Brain microvascular endothelial cell (primary cell): ENCODE data around the gene MACROD2.

Source experiments
- DNase-seq: peaks from one replicate; pipeline ENCODE4 v3.0.0-alpha.2; 2020
- H3K27ac ChIP-seq: fragments of 250-450 bp; sonication (Bioruptor Pico); 2 replicates; pipeline ENCODE4 v1.5.1; 2020; ENCODE audit warnings: mild to moderate bottlenecking, moderate library complexity
- H3K27me3 ChIP-seq: fragments of 250-450 bp; sonication (Bioruptor Pico); replicated peaks from 2 replicates; pipeline ENCODE4 v1.5.1; 2020; ENCODE audit warnings: mild to moderate bottlenecking
- H3K36me3 ChIP-seq: fragments of 250-450 bp; sonication (Bioruptor Pico); replicated peaks from 2 replicates; pipeline ENCODE4 v1.5.1; 2020; ENCODE audit warnings: mild to moderate bottlenecking
- H3K4me3 ChIP-seq: 2 replicates; pipeline ENCODE4 v1.5.1; 2011; ENCODE audit warnings: low read depth, mild to moderate bottlenecking, control low read depth, low read length, moderate library complexity
- CTCF ChIP-seq: IDR thresholded peaks from 2 replicates; pipeline ENCODE4 v1.5.1; 2011; ENCODE audit warnings: low read depth, mild to moderate bottlenecking, moderate library complexity, low read length, control low read depth, inconsistent platforms; ENCODE audit errors: missing control alignments
- in situ Hi-C: cut with HindIII; loops from 2 replicates; pipeline ENCODE4 v1.10.0; 2017; ENCODE audit warnings: low sequenced_read_pairs, low pct_ligation_motif_present

Gene MACROD2

GRCh38 chr20:14521016-14521415 lies 525.7 kb downstream of the MACROD2 start:
- no peak for DNase-seq
- in situ Hi-C loops, result no loop called here
- H3K36me3 ChIP-seq, result no peaks in the 10 kb centered on the region
- no peak for TF ChIP-seq CTCF
- no peak overlapping the region for H3K4me3 ChIP-seq
- no peak overlapping the region for H3K27ac ChIP-seq
- H3K27me3 ChIP-seq, result no peaks in the 10 kb centered on the region

GRCh38 chr20:14521436-14521835 lies 526.1 kb downstream of the MACROD2 start:
- no peak overlapping the region for H3K27ac ChIP-seq
- no peaks in the 10 kb centered on the region for H3K36me3 ChIP-seq
- no peak for DNase-seq
- in situ Hi-C loops, result no loop called here
- no peak overlapping the region for H3K4me3 ChIP-seq
- no peak for TF ChIP-seq CTCF
- no peaks in the 10 kb centered on the region for H3K27me3 ChIP-seq

DNA sequence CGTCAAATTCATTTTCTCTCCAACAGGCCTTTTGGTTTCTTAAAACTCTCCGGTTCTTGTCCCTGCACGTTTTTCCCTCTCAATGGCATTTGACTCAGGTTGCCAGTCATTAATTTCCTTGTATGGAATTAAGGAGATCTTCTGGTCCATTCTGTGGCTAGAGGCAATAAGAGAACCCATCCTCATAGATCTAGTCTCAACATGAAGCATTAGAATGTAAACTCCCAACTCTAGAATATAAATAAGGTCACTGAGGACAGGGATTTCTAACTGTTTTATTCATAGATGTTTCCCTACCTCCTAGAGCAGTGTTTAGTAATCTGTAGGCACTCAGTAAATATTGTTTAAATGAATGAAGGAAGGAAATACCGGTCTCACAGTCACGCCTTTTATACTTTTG lies 527.3 kb downstream of the MACROD2 start:
- in situ Hi-C loops, result no loop called here
- no peak for DNase-seq
- no peak for TF ChIP-seq CTCF
- Histone ChIP-seq H3K36me3 (no peaks in the 10 kb centered on the region), H3K4me3 (no peak overlapping the region), H3K27ac (no peak overlapping the region), H3K27me3 (no peaks in the 10 kb centered on the region)

DNA sequence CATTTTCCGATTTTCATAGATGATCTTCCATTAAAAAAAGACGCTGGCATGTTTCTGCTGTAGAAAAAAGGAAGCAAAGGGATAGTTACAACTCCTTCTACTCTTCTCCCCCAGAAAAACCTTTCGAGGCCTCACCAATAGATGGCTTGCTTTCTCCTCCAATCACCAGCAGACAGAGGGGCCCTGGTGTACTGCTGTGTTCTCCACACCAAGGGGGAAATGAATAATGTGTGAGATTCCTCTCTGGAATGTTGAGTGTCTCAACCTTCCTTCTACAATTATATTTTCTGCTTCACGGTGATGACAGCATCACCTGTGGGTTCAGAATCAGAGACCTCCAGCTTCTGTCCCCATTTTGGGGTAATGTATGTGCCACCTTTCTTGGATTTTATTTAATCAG lies 527.8 kb downstream of the MACROD2 start:
- Histone ChIP-seq H3K27ac (no peak overlapping the region), H3K27me3 (no peaks in the 10 kb centered on the region), H3K36me3 (no peaks in the 10 kb centered on the region), H3K4me3 (no peak overlapping the region)
- in situ Hi-C loops, result no loop called here
- TF ChIP-seq CTCF, result no peak
- no peak for DNase-seq

GRCh38 chr20:14525426-14525825 lies 530.1 kb downstream of the MACROD2 start:
- DNase-seq, result no peak
- in situ Hi-C loops, result no loop called here
- H3K36me3 ChIP-seq, result no peaks in the 10 kb centered on the region
- no peak overlapping the region for H3K27ac ChIP-seq
- H3K4me3 ChIP-seq, result no peak overlapping the region
- no peaks in the 10 kb centered on the region for H3K27me3 ChIP-seq
- no peak for TF ChIP-seq CTCF

- H3K4me3 ChIP-seq, result no peak overlapping the region
- no peaks in the 10 kb centered on the region for H3K27me3 ChIP-seq
- DNase-seq, result no peak
- no peaks in the 10 kb centered on the region for H3K36me3 ChIP-seq
- no peak overlapping the region for H3K27ac ChIP-seq
- no peak for TF ChIP-seq CTCF
- in situ Hi-C loops, result no loop called here
Measured at GRCh38 chr20:14526891-14527290, 531.6 kb downstream of the MACROD2 start.
